PC-9 (cell line): ENCODE measurements around the gene CABLES2.

Experiments used
- CTCF ChIP-seq: fragments of 200-600 bp; sonication (generic); conservative IDR thresholded peaks from 2 replicates; pipeline ENCODE4 v1.6.1; 2017; ENCODE audit warnings: mixed run types, antibody characterized with exemption, mild to moderate bottlenecking, moderate library complexity
- EZH2 ChIP-seq: fragments of 200-600 bp; sonication (generic); IDR thresholded peaks from 2 replicates; pipeline ENCODE4 v1.8.0; 2017; ENCODE audit warnings: antibody characterized with exemption, low read depth

GRCh38 chr20:62398120-62398821, 8.8 kb downstream of the CABLES2 start:
- no peak for TF ChIP-seq CTCF
- TF ChIP-seq EZH2, result no peak
